GM23338 (cell line): ENCODE results near the gene OR52E5. TPM values are rescaled to one million over a fixed set of nuclear protein-coding genes. Genes with fewer than 3 reads are reported as not detected.

Source experiments
- ATAC-seq: fragments of 200-7000 bp; cut with Tn5 transposase; 3 replicates; pipeline ENCODE4 v1.9.1; 2020
- DNase-seq: peaks from one replicate; pipeline ENCODE4 v3.0.0-alpha.2; 2015; ENCODE audit warnings: low spot score
- H2AFZ ChIP-seq: fragments of 200-600 bp; sonication (generic); 2 replicates; pipeline ENCODE4 v1.8.0; 2016; ENCODE audit warnings: antibody characterized with exemption, mild to moderate bottlenecking, moderate library complexity
- H3F3A ChIP-seq: fragments of 200-600 bp; sonication (generic); replicated peaks from 2 replicates; pipeline ENCODE4 v1.8.0; 2017; ENCODE audit warnings: antibody characterized with exemption, mixed run types, low read depth
- H3K27ac ChIP-seq: fragments of 200-600 bp; sonication (generic); 2 replicates; pipeline ENCODE4 v1.6.1; 2016; ENCODE audit warnings: low read depth
- H3K27me3 ChIP-seq: fragments of 200-600 bp; sonication (generic); 2 replicates; pipeline ENCODE4 v1.8.0; 2016; ENCODE audit warnings: mild to moderate bottlenecking, mixed run types, moderate library complexity; ENCODE audit not compliant: insufficient read depth
- H3K36me3 ChIP-seq: fragments of 200-600 bp; sonication (generic); 2 replicates; pipeline ENCODE4 v1.8.0; 2016; ENCODE audit warnings: mild to moderate bottlenecking; ENCODE audit not compliant: insufficient read depth
- H3K4me1 ChIP-seq: fragments of 200-600 bp; sonication (generic); 2 replicates; pipeline ENCODE4 v1.8.0; 2016; ENCODE audit warnings: mild to moderate bottlenecking, moderate library complexity; ENCODE audit not compliant: insufficient read depth
- H3K4me2 ChIP-seq: fragments of 200-600 bp; sonication (generic); 2 replicates; pipeline ENCODE4 v1.7.1; 2017; ENCODE audit warnings: mixed run types
- H3K4me3 ChIP-seq: fragments of 200-600 bp; sonication (generic); 2 replicates; pipeline ENCODE4 v1.6.1; 2016; ENCODE audit warnings: mixed run types
- H3K79me2 ChIP-seq: fragments of 200-600 bp; sonication (generic); replicated peaks from 2 replicates; pipeline ENCODE4 v1.8.0; 2017; ENCODE audit warnings: mild to moderate bottlenecking; ENCODE audit not compliant: insufficient read depth
- H3K9me2 ChIP-seq: fragments of 200-600 bp; sonication (generic); 2 replicates; pipeline ENCODE4 v1.8.0; 2017; ENCODE audit not compliant: insufficient read depth
- H4K20me1 ChIP-seq: fragments of 200-600 bp; sonication (generic); replicated peaks from 2 replicates; pipeline ENCODE4 v1.8.0; 2017; ENCODE audit warnings: mild to moderate bottlenecking; ENCODE audit not compliant: insufficient read depth
- H3K27ac Mint-ChIP-seq: 2 replicates; pipeline ENCODE4 v1.8.0; 2020; ENCODE audit warnings: inconsistent platforms, mild to moderate bottlenecking, moderate library complexity, mixed read lengths
- H3K27me3 Mint-ChIP-seq: 3 replicates; pipeline ENCODE4 v1.8.0; 2022; ENCODE audit warnings: low read depth, mild to moderate bottlenecking, moderate library complexity, mixed read lengths, inconsistent platforms; ENCODE audit not compliant: insufficient read depth, poor library complexity
- H3K36me3 Mint-ChIP-seq: 3 replicates; pipeline ENCODE4 v1.8.0; 2021; ENCODE audit warnings: low read depth, mild to moderate bottlenecking, inconsistent platforms, moderate library complexity, mixed read lengths
- H3K4me1 Mint-ChIP-seq: 3 replicates; pipeline ENCODE4 v1.8.0; 2020; ENCODE audit warnings: mild to moderate bottlenecking, inconsistent platforms, mixed read lengths
- H3K4me3 Mint-ChIP-seq: 3 replicates; pipeline ENCODE4 v1.8.0; 2021; ENCODE audit warnings: moderate library complexity, mild to moderate bottlenecking, inconsistent platforms, mixed read lengths
- H3K9me3 Mint-ChIP-seq: 3 replicates; pipeline ENCODE4 v1.8.0; 2020; ENCODE audit warnings: moderate library complexity, mild to moderate bottlenecking, inconsistent platforms, mixed read lengths
- JUNB ChIP-seq: IDR thresholded peaks from one replicate; pipeline ENCODE4 v1.6.1; 2016; ENCODE audit warnings: antibody characterized with exemption; ENCODE audit not compliant: unreplicated experiment
- POLR2AphosphoS5 ChIP-seq: IDR thresholded peaks from 2 replicates; pipeline ENCODE4 v1.6.1; 2016; ENCODE audit warnings: antibody characterized with exemption, low read depth
- long read RNA-seq: library from polyadenylated mRNA; unstranded; transcript quantifications from one replicate; pipeline ENCODE4 v2.0.0, GENCODE V29; 2020; ENCODE audit not compliant: unreplicated experiment
- polyA plus RNA-seq: library from polyadenylated mRNA; unstranded; fragments of >200 nt; fragmentation: Nextera tagmentation; extraction: Ambion mirVana; gene quantifications from 2 replicates; pipeline ENCODE4 v1.2.1, GENCODE V29; 2016
- total RNA-seq: library from RNA; depleted of rRNA; stranded (reverse); fragments of >200 nt; shearing (Covaris generic); gene quantifications from 2 replicates; pipeline ENCODE4 v1.2.3, GENCODE V29; 2014; rRNA removed
- TF ChIP-seq, protein P1 (sequence below): fragments of 250-450 bp; sonication (Bioruptor Pico); IDR thresholded peaks from 2 replicates; pipeline ENCODE4 v1.5.0; 2020; ENCODE audit warnings: mild to moderate bottlenecking, moderate library complexity

OR52E5 gene
- not detected in 2 replicates for total RNA-seq
- not detected in 2 replicates for polyA plus RNA-seq
- long read RNA-seq: 0 reads

DNA sequence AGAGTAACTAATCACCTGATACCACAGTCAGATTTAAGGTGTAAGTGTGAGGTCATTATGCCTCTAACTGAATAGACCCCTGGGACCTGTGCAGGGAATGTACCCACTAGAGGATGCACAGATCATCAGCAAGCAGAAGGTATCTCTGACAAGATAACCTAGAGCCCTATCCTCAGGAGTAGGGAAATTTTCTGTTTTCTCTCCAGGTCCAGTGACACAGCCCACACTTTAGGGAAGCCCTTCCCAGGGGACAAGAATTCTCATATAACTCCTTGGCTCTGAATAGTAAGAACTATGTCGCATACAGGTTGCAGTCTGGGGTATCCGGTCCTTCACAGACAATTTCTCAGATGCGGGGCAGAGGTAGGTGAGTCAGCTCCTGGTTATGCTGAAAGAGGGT, at the start of gene OR52E5:
TSS of gene OR52E5 (plus strand) at position 301 of the 400 bp plus-strand sequence. CDS start 7,569 bp downstream, outside the sequence.
- H3K79me2 ChIP-seq: no peaks in the 10 kb centered on the region
- Mint-ChIP-seq H3K27ac (no peak within 1 kb of the TSS), H3K36me3 (no peaks in the 10 kb centered on the region), H3K4me3 (no peak within 1 kb of the TSS), H3K9me3 (no peaks in the 10 kb centered on the region), H3K4me1 (peaks cover 1% of the 10 kb centered on the region; the same call in 2 of the 3 replicates), H3K27me3 (no peaks in the 10 kb centered on the region)
- H3K4me1 ChIP-seq: no peaks in the 10 kb centered on the region
- H4K20me1 ChIP-seq: no peaks in the 10 kb centered on the region
- DNase-seq (no peak), ATAC-seq (no peak)
- no peak within 1 kb of the TSS for H3K4me2 ChIP-seq
- no peaks in the 10 kb centered on the region for H3K36me3 ChIP-seq
- no peaks in the 10 kb centered on the region for H3K27me3 ChIP-seq
- TF ChIP-seq JUNB: no peak
- TF ChIP-seq, protein P1, sequence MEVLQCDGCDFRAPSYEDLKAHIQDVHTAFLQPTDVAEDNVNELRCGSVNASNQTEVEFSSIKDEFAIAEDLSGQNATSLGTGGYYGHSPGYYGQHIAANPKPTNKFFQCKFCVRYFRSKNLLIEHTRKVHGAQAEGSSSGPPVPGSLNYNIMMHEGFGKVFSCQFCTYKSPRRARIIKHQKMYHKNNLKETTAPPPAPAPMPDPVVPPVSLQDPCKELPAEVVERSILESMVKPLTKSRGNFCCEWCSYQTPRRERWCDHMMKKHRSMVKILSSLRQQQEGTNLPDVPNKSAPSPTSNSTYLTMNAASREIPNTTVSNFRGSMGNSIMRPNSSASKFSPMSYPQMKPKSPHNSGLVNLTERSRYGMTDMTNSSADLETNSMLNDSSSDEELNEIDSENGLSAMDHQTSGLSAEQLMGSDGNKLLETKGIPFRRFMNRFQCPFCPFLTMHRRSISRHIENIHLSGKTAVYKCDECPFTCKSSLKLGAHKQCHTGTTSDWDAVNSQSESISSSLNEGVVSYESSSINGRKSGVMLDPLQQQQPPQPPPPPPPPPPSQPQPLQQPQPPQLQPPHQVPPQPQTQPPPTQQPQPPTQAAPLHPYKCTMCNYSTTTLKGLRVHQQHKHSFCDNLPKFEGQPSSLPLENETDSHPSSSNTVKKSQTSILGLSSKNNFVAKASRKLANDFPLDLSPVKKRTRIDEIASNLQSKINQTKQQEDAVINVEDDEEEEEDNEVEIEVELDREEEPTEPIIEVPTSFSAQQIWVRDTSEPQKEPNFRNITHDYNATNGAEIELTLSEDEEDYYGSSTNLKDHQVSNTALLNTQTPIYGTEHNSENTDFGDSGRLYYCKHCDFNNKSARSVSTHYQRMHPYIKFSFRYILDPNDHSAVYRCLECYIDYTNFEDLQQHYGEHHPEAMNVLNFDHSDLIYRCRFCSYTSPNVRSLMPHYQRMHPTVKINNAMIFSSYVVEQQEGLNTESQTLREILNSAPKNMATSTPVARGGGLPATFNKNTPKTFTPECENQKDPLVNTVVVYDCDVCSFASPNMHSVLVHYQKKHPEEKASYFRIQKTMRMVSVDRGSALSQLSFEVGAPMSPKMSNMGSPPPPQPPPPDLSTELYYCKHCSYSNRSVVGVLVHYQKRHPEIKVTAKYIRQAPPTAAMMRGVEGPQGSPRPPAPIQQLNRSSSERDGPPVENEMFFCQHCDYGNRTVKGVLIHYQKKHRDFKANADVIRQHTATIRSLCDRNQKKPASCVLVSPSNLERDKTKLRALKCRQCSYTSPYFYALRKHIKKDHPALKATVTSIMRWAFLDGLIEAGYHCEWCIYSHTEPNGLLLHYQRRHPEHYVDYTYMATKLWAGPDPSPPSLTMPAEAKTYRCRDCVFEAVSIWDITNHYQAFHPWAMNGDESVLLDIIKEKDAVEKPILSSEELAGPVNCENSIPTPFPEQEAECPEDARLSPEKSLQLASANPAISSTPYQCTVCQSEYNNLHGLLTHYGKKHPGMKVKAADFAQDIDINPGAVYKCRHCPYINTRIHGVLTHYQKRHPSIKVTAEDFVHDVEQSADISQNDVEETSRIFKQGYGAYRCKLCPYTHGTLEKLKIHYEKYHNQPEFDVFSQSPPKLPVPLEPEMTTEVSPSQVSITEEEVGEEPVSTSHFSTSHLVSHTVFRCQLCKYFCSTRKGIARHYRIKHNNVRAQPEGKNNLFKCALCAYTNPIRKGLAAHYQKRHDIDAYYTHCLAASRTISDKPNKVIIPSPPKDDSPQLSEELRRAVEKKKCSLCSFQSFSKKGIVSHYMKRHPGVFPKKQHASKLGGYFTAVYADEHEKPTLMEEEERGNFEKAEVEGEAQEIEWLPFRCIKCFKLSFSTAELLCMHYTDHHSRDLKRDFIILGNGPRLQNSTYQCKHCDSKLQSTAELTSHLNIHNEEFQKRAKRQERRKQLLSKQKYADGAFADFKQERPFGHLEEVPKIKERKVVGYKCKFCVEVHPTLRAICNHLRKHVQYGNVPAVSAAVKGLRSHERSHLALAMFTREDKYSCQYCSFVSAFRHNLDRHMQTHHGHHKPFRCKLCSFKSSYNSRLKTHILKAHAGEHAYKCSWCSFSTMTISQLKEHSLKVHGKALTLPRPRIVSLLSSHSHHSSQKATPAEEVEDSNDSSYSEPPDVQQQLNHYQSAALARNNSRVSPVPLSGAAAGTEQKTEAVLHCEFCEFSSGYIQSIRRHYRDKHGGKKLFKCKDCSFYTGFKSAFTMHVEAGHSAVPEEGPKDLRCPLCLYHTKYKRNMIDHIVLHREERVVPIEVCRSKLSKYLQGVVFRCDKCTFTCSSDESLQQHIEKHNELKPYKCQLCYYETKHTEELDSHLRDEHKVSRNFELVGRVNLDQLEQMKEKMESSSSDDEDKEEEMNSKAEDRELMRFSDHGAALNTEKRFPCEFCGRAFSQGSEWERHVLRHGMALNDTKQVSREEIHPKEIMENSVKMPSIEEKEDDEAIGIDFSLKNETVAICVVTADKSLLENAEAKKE (CRISPR knock-in tag): no peak
- no peak within 1 kb of the TSS for H2AFZ ChIP-seq
- no peak within 1 kb of the TSS for H3K27ac ChIP-seq
- H3K4me3 ChIP-seq: no peak within 1 kb of the TSS
- no peaks in the 10 kb centered on the region for H3K9me2 ChIP-seq
- no peaks in the 10 kb centered on the region for H3F3A ChIP-seq

DNA sequence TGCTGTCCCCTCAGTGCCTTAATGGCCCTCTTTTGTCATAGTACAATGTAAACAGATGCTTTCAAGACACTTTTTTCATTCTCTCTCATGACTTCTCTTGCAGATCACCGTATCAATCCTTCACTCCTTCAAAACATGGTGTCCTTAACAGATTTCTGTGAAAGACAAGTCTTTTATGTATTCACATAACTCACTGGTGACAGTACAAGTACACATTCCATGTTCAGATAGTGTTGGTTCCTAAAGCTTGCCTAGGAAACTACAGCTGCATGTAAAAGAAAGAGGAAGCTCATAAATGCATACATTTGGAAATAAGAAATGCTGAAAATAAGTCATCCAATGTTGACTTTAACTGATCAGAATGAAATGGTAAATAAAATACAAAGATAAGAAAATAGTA, 46.3 kb upstream of the OR52E5 start:
- H3K36me3 ChIP-seq: no peaks in the 10 kb centered on the region
- no peak overlapping the region for H2AFZ ChIP-seq
- DNase-seq (no peak), ATAC-seq (no peak)
- no peak overlapping the region for H3K27ac ChIP-seq
- H3K27me3 ChIP-seq: no peaks in the 10 kb centered on the region
- no peaks in the 10 kb centered on the region for H3K36me3 Mint-ChIP-seq
- no peaks in the 10 kb centered on the region for H4K20me1 ChIP-seq
- no peak overlapping the region for H3K27ac Mint-ChIP-seq
- H3K79me2 ChIP-seq: no peaks in the 10 kb centered on the region
- no peaks in the 10 kb centered on the region for H3K27me3 Mint-ChIP-seq
- H3K9me3 Mint-ChIP-seq: no peaks in the 10 kb centered on the region
- no peak for TF ChIP-seq POLR2AphosphoS5
- H3K4me1 Mint-ChIP-seq: no peaks in the 10 kb centered on the region
- no peak overlapping the region for H3K4me3 Mint-ChIP-seq
- H3K4me1 ChIP-seq: no peaks in the 10 kb centered on the region
- no peaks in the 10 kb centered on the region for H3K9me2 ChIP-seq
- H3F3A ChIP-seq: no peaks in the 10 kb centered on the region
- H3K4me3 ChIP-seq: no peak overlapping the region
- no peak overlapping the region for H3K4me2 ChIP-seq
